MCF 10A (cell line): ENCODE measurements around the gene KAT6B. TPM values are rescaled to one million over a fixed set of nuclear protein-coding genes. Genes with fewer than 3 reads are reported as not detected.

Experiments
- BruUV-seq: library from RNA; stranded (reverse); fragments of 400-500 nt; replicated peaks from 2 replicates; lab custom pipeline; 2021; lab: Mats Ljungman, UMichigan
- CTCF ChIA-PET: fragments of 300-600 bp; sonication (Branson Sonifier 250); formaldehyde crosslinking; extraction: SDS; loops from one replicate; lab custom pipeline; 2021; ENCODE audit warnings: antibody characterized with exemption, inconsistent platforms; lab: Yijun Ruan, JAX
- POLR2A ChIA-PET: fragments of 300-600, 350-650 bp; sonication (Branson Sonifier 250); formaldehyde crosslinking; extraction: SDS; loops from one replicate; lab custom pipeline; 2020; ENCODE audit warnings: antibody characterized with exemption, inconsistent platforms; lab: Yijun Ruan, JAX
- DNase-seq: peaks from one replicate; pipeline ENCODE4 v3.0.0-alpha.2; 2018; ENCODE audit not compliant: unreplicated experiment
- H3K27ac Mint-ChIP-seq: one replicate; pipeline ENCODE4 v1.8.0; 2022; ENCODE audit warnings: mild to moderate bottlenecking, low read depth, mixed read lengths; ENCODE audit not compliant: unreplicated experiment
- H3K27me3 Mint-ChIP-seq: one replicate; pipeline ENCODE4 v1.8.0; 2022; ENCODE audit warnings: mixed read lengths; ENCODE audit not compliant: insufficient read depth, unreplicated experiment
- H3K36me3 Mint-ChIP-seq: one replicate; pipeline ENCODE4 v1.8.0; 2022; ENCODE audit warnings: mild to moderate bottlenecking, moderate library complexity, mixed read lengths; ENCODE audit not compliant: insufficient read depth, unreplicated experiment
- H3K4me1 Mint-ChIP-seq: one replicate; pipeline ENCODE4 v1.8.0; 2022; ENCODE audit warnings: mixed read lengths; ENCODE audit not compliant: insufficient read depth, unreplicated experiment
- H3K4me3 Mint-ChIP-seq: one replicate; pipeline ENCODE4 v1.8.0; 2022; ENCODE audit warnings: mild to moderate bottlenecking, moderate library complexity, mixed read lengths; ENCODE audit not compliant: unreplicated experiment
- H3K9me3 Mint-ChIP-seq: one replicate; pipeline ENCODE4 v1.8.0; 2022; ENCODE audit warnings: mixed read lengths; ENCODE audit not compliant: unreplicated experiment
- CTCF ChIP-seq: fragments of 200-600 bp; IDR thresholded peaks from one replicate; pipeline ENCODE4 v1.8.0; 2022; ENCODE audit warnings: antibody characterized with exemption, mild to moderate bottlenecking; ENCODE audit not compliant: unreplicated experiment
- intact Hi-C: fragments of 100-400 bp; cut with micrococcal nuclease; formaldehyde crosslinking; loops from 2 replicates; pipeline ENCODE4 v1.14.1; 2022
- total RNA-seq: library from RNA; stranded (reverse); gene quantifications from 2 replicates; pipeline ENCODE4 v1.2.3, GENCODE V29; 2022

Gene KAT6B
- total RNA-seq, 1 experiment from 2014 or later: 18.3 TPM

GRCh38 chr10:75002967-75003594 lies 176.7 kb downstream of the KAT6B start:
- Mint-ChIP-seq H3K27me3 (no peaks in the 10 kb centered on the region), H3K27ac (no peak overlapping the region), H3K9me3 (no peaks in the 10 kb centered on the region), H3K4me1 (no peaks in the 10 kb centered on the region), H3K36me3 (peaks cover 15% of the 10 kb centered on the region), H3K4me3 (no peak overlapping the region)
- no peak for TF ChIP-seq CTCF
- DNase-seq: no peak
- ChIA-PET POLR2A (no interaction called here), CTCF (interaction anchor here (0.7 to 1.0 kb wide), 5 partner anchors 10 to 762 kb away, joined by 3 to 5 read pairs (median 3); no protein-coding TSS in a partner anchor)
- BruUV-seq: no TSS peak
- intact Hi-C loops: no loop called here

GRCh38 chr10:75003891-75004290 lies 177.5 kb downstream of the KAT6B start:
- H3K4me3 Mint-ChIP-seq: no peak overlapping the region
- ChIA-PET CTCF (interaction anchor here (0.6 to 1.0 kb wide), 6 partner anchors 10 to 762 kb away, joined by 3 to 5 read pairs (median 3); no protein-coding TSS in a partner anchor), POLR2A (no interaction called here)
- H3K27me3 Mint-ChIP-seq: no peaks in the 10 kb centered on the region
- no TSS peak for BruUV-seq
- TF ChIP-seq CTCF: no peak
- intact Hi-C loops: no loop called here
- H3K36me3 Mint-ChIP-seq: peaks cover 12% of the 10 kb centered on the region
- H3K27ac Mint-ChIP-seq: no peak overlapping the region
- H3K4me1 Mint-ChIP-seq: no peaks in the 10 kb centered on the region
- DNase-seq: no peak
- no peaks in the 10 kb centered on the region for H3K9me3 Mint-ChIP-seq

GRCh38 chr10:75007646-75008045 lies 181.2 kb downstream of the KAT6B start:
- no TSS peak for BruUV-seq
- H3K4me1 Mint-ChIP-seq: no peaks in the 10 kb centered on the region
- H3K4me3 Mint-ChIP-seq: no peak overlapping the region
- no peak overlapping the region for H3K27ac Mint-ChIP-seq
- ChIA-PET CTCF (no interaction called here), POLR2A (no interaction called here)
- DNase-seq: no peak
- H3K27me3 Mint-ChIP-seq: no peaks in the 10 kb centered on the region
- TF ChIP-seq CTCF: no peak
- intact Hi-C loops: no loop called here
- no peaks in the 10 kb centered on the region for H3K9me3 Mint-ChIP-seq
- H3K36me3 Mint-ChIP-seq: peaks cover 12% of the 10 kb centered on the region

GRCh38 chr10:75008952-75009351 lies 182.6 kb downstream of the KAT6B start:
- ChIA-PET CTCF (interaction anchor here (0.6 to 1.6 kb wide), 4 partner anchors 10 to 386 kb away, joined by 3 read pairs; no protein-coding TSS in a partner anchor), POLR2A (no interaction called here)
- H3K27me3 Mint-ChIP-seq: no peaks in the 10 kb centered on the region
- no TSS peak for BruUV-seq
- no peaks in the 10 kb centered on the region for H3K9me3 Mint-ChIP-seq
- DNase-seq: no peak
- H3K4me1 Mint-ChIP-seq: no peaks in the 10 kb centered on the region
- no peak overlapping the region for H3K27ac Mint-ChIP-seq
- peaks cover 12% of the 10 kb centered on the region for H3K36me3 Mint-ChIP-seq
- H3K4me3 Mint-ChIP-seq: no peak overlapping the region
- TF ChIP-seq CTCF: no peak
- intact Hi-C loops: no loop called here
